H9 (cell line): ENCODE results near the gene PROX1. TPM values are rescaled to one million over a fixed set of nuclear protein-coding genes. Genes with fewer than 3 reads are reported as not detected.
A peak's percentile ranks its signal among the peaks of the same experiment; 100 is the strongest.

Source experiments
- DNase-seq: peaks from one replicate; pipeline ENCODE4 v3.0.0-alpha.2; 2017
- H2AFZ ChIP-seq: one replicate; pipeline ENCODE4 v1.6.1; 2013; ENCODE audit warnings: mild to moderate bottlenecking, low read length, control low read depth, moderate library complexity
- H2AK5ac ChIP-seq: 2 replicates; pipeline ENCODE4 v1.6.1; 2013; ENCODE audit warnings: low read length, control low read depth, mixed read lengths; ENCODE audit not compliant: insufficient read length
- H2BK120ac ChIP-seq: one replicate; pipeline ENCODE4 v1.6.1; 2013; ENCODE audit warnings: low read depth, mild to moderate bottlenecking, low read length, control low read depth, inconsistent platforms; ENCODE audit not compliant: poor library complexity, severe bottlenecking
- H2BK12ac ChIP-seq: 2 replicates; pipeline ENCODE4 v1.6.1; 2013; ENCODE audit warnings: low read length, control low read depth, mixed read lengths, low read depth; ENCODE audit not compliant: insufficient read length
- H2BK15ac ChIP-seq: 2 replicates; pipeline ENCODE4 v1.6.1; 2013; ENCODE audit warnings: low read depth, low read length, control low read depth
- H2BK20ac ChIP-seq: one replicate; pipeline ENCODE4 v1.6.1; 2013; ENCODE audit warnings: low read depth, mild to moderate bottlenecking, low read length, control low read depth, inconsistent platforms; ENCODE audit not compliant: poor library complexity, severe bottlenecking
- H2BK5ac ChIP-seq: 2 replicates; pipeline ENCODE4 v1.6.1; 2013; ENCODE audit warnings: low read length, control low read depth, mixed read lengths; ENCODE audit not compliant: insufficient read length
- H3K14ac ChIP-seq: 2 replicates; pipeline ENCODE4 v1.6.1; 2013; ENCODE audit warnings: low read length, control low read depth; ENCODE audit not compliant: insufficient read depth
- H3K18ac ChIP-seq: 2 replicates; pipeline ENCODE4 v1.6.1; 2013; ENCODE audit warnings: low read depth, mild to moderate bottlenecking, mixed read lengths, low read length, control low read depth; ENCODE audit not compliant: insufficient read length
- H3K23ac ChIP-seq: 2 replicates; pipeline ENCODE4 v1.6.1; 2013; ENCODE audit warnings: low read length, control low read depth, mixed read lengths, low read depth; ENCODE audit not compliant: insufficient read length
- H3K23me2 ChIP-seq: 2 replicates; pipeline ENCODE4 v1.6.1; 2013; ENCODE audit warnings: low read depth, mild to moderate bottlenecking, mixed read lengths, low read length, control low read depth; ENCODE audit not compliant: insufficient read length, poor library complexity, severe bottlenecking
- H3K27ac ChIP-seq: 2 replicates; pipeline ENCODE4 v1.5.1; 2013; ENCODE audit warnings: low read length, control low read depth, mixed read lengths, low read depth; ENCODE audit not compliant: insufficient read length
- H3K27me3 ChIP-seq: 2 replicates; pipeline ENCODE4 v1.6.1; 2013; ENCODE audit warnings: low read length, control low read depth, inconsistent platforms; ENCODE audit not compliant: insufficient read depth
- H3K4ac ChIP-seq: 2 replicates; pipeline ENCODE4 v1.6.1; 2013; ENCODE audit warnings: low read depth, mild to moderate bottlenecking, control low read depth, inconsistent platforms, low read length, moderate library complexity
- H3K4me1 ChIP-seq: 2 replicates; pipeline ENCODE4 v1.6.1; 2013; ENCODE audit warnings: low read length, control low read depth, inconsistent platforms; ENCODE audit not compliant: insufficient read depth
- H3K4me2 ChIP-seq: 2 replicates; pipeline ENCODE4 v1.6.1; 2013; ENCODE audit warnings: low read length, control low read depth, mixed read lengths; ENCODE audit not compliant: insufficient read length, insufficient read depth
- H3K56ac ChIP-seq: 2 replicates; pipeline ENCODE4 v1.6.1; 2013; ENCODE audit warnings: low read depth, mild to moderate bottlenecking, mixed read lengths, low read length, control low read depth; ENCODE audit not compliant: insufficient read length
- H3K79me1 ChIP-seq: 2 replicates; pipeline ENCODE4 v1.6.1; 2013; ENCODE audit warnings: low read depth, mild to moderate bottlenecking, moderate library complexity, low read length, control low read depth, inconsistent platforms; ENCODE audit not compliant: insufficient read depth, poor library complexity, severe bottlenecking
- H3K79me2 ChIP-seq: 2 replicates; pipeline ENCODE4 v1.6.1; 2013; ENCODE audit warnings: low read length, control low read depth, inconsistent platforms; ENCODE audit not compliant: insufficient read depth
- H3K9ac ChIP-seq: 2 replicates; pipeline ENCODE4 v1.6.1; 2013; ENCODE audit warnings: low read length, control low read depth, mixed read lengths; ENCODE audit not compliant: insufficient read length; ENCODE audit errors: extremely low read depth
- H3K9me3 ChIP-seq: one replicate; pipeline ENCODE4 v1.6.1; 2013; ENCODE audit warnings: low read depth, low read length, inconsistent platforms; ENCODE audit not compliant: control insufficient read depth
- H3T11ph ChIP-seq: one replicate; pipeline ENCODE4 v1.6.1; 2013; ENCODE audit warnings: mild to moderate bottlenecking, low read length, control low read depth, inconsistent platforms
- H4K20me1 ChIP-seq: one replicate; pipeline ENCODE4 v1.6.1; 2013; ENCODE audit not compliant: control insufficient read depth, insufficient read length, insufficient read depth
- H4K5ac ChIP-seq: 2 replicates; pipeline ENCODE4 v1.6.1; 2013; ENCODE audit warnings: low read depth, mild to moderate bottlenecking, mixed read lengths, low read length, control low read depth; ENCODE audit not compliant: insufficient read length
- H4K8ac ChIP-seq: replicated peaks from 2 replicates; pipeline ENCODE4 v1.6.1; 2013; ENCODE audit warnings: low read length, control low read depth, mixed read lengths, low read depth; ENCODE audit not compliant: insufficient read length
- H4K91ac ChIP-seq: 2 replicates; pipeline ENCODE4 v1.6.1; 2013; ENCODE audit warnings: low read depth, mild to moderate bottlenecking, moderate library complexity, mixed read lengths, low read length, control low read depth; ENCODE audit not compliant: insufficient read length
- H3K27ac Mint-ChIP-seq, 3 experiments: 2 replicates in 2 of 3; 3 replicates in 1 of 3; pipeline ENCODE4 v1.8.0; 2020 to 2021; ENCODE audit warnings: mixed read lengths in 3 of 3, mild to moderate bottlenecking in 1 of 3, moderate library complexity in 1 of 3
- H3K27me3 Mint-ChIP-seq: 2 replicates; pipeline ENCODE4 v1.8.0; 2021; ENCODE audit warnings: low read depth, mild to moderate bottlenecking, moderate library complexity, mixed read lengths
- H3K36me3 Mint-ChIP-seq, 3 experiments: 2 replicates in 2 of 3; 3 replicates in 1 of 3; pipeline ENCODE4 v1.8.0; 2020 to 2021; ENCODE audit warnings: low read depth in 3 of 3, mixed read lengths in 3 of 3; ENCODE audit not compliant: insufficient read depth in 1 of 3
- H3K4me1 Mint-ChIP-seq, 2 experiments: 2 replicates each; pipeline ENCODE4 v1.8.0; 2020; ENCODE audit warnings: mixed read lengths in 2 of 2
- H3K4me3 Mint-ChIP-seq, 2 experiments: 2 replicates in 1 of 2; 3 replicates in 1 of 2; pipeline ENCODE4 v1.8.0; 2020 to 2021; ENCODE audit warnings: mild to moderate bottlenecking in 2 of 2, mixed read lengths in 2 of 2, moderate library complexity in 1 of 2
- H3K9me3 Mint-ChIP-seq, 2 experiments: 2 replicates in 1 of 2; 3 replicates in 1 of 2; pipeline ENCODE4 v1.8.0; 2020; ENCODE audit warnings: mild to moderate bottlenecking in 2 of 2, mixed read lengths in 2 of 2, moderate library complexity in 1 of 2
- WGBS: extraction: QIAGEN DNeasy Blood & Tissue Kit; methylation state at CpG from one replicate; pipeline ENCODE4 v1.1.7; 2013; ENCODE audit warnings: missing lambda C conversion rate, low lambda C conversion rate, mixed read lengths; ENCODE audit not compliant: insufficient read length; ENCODE audit errors: extremely low coverage; 5-methylcytosine and 5-hydroxymethylcytosine counted together
- total RNA-seq: library from RNA; stranded (reverse); gene quantifications from 2 replicates; pipeline ENCODE4 v1.2.1, GENCODE V29; 2021
- TF ChIP-seq, protein P1 (sequence below): fragments of 200-600 bp; sonication (generic); conservative IDR thresholded peaks from 3 replicates; pipeline ENCODE4 v1.8.0; 2021; ENCODE audit warnings: antibody characterized with exemption, mild to moderate bottlenecking

The PROX1 gene
- total RNA-seq, 1 experiment from 2014 or later: 0.72 TPM

DNA sequence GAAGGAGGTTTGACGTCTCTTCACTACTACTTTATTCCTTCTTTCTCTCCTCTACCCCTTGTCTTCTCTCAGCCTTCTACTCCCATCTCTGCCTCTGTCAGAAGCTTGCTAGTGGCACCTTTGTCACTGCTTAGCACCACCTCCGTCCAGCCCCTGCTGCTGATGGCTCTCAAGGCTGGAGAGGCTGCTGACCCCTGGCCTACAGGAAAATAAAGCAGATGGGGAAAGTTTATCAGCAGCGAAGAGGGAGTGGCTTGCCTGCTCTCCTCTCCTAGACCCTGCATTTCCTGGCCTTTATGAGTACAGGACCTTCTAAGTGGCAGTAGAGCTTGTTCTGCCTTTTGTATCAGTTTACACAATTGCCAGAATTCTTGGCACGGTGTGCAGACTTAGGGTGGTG lies 27.0 kb downstream of the PROX1 start:
- WGBS: no CpG with 5 or more reads among the region's 4 CpGs
- H2BK15ac ChIP-seq: no peak overlapping the region
- no peak overlapping the region for H3K9ac ChIP-seq
- H2AK5ac ChIP-seq: no peak overlapping the region
- H3K18ac ChIP-seq: no peak overlapping the region
- no peak overlapping the region for H2BK20ac ChIP-seq
- no peaks in the 10 kb centered on the region for H3K79me1 ChIP-seq
- peak overlapping the region in 1 of 3 experiments; percentile 63; a peak in 2 of 7 replicates for H3K27ac Mint-ChIP-seq
- H3K56ac ChIP-seq: no peak overlapping the region
- H3K27me3 Mint-ChIP-seq: no peaks in the 10 kb centered on the region
- no peak overlapping the region for H4K8ac ChIP-seq
- H3K27ac ChIP-seq: no peak overlapping the region
- no peaks in the 10 kb centered on the region for H3K79me2 ChIP-seq
- peaks cover 4% of the 10 kb centered on the region; the same call in 1 of the 2 replicates for H3K4me1 ChIP-seq
- H2BK5ac ChIP-seq: no peak overlapping the region
- no peak overlapping the region for H3T11ph ChIP-seq
- H3K4me1 Mint-ChIP-seq: peaks cover 24 to 34% of the 10 kb centered on the region in 2 experiments
- TF ChIP-seq, protein P1, sequence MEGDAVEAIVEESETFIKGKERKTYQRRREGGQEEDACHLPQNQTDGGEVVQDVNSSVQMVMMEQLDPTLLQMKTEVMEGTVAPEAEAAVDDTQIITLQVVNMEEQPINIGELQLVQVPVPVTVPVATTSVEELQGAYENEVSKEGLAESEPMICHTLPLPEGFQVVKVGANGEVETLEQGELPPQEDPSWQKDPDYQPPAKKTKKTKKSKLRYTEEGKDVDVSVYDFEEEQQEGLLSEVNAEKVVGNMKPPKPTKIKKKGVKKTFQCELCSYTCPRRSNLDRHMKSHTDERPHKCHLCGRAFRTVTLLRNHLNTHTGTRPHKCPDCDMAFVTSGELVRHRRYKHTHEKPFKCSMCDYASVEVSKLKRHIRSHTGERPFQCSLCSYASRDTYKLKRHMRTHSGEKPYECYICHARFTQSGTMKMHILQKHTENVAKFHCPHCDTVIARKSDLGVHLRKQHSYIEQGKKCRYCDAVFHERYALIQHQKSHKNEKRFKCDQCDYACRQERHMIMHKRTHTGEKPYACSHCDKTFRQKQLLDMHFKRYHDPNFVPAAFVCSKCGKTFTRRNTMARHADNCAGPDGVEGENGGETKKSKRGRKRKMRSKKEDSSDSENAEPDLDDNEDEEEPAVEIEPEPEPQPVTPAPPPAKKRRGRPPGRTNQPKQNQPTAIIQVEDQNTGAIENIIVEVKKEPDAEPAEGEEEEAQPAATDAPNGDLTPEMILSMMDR: no peak
- H3K4me2 ChIP-seq: no peak overlapping the region
- H4K91ac ChIP-seq: no peak overlapping the region
- H2BK120ac ChIP-seq: no peak overlapping the region
- H3K14ac ChIP-seq: no peak overlapping the region
- H3K23me2 ChIP-seq: no peaks in the 10 kb centered on the region
- H4K20me1 ChIP-seq: no peaks in the 10 kb centered on the region
- H3K36me3 Mint-ChIP-seq: no peaks in the 10 kb centered on the region
- H3K9me3 ChIP-seq: no peaks in the 10 kb centered on the region
- no peak overlapping the region for H2AFZ ChIP-seq
- no peak for DNase-seq
- H3K9me3 Mint-ChIP-seq: no peaks in the 10 kb centered on the region
- no peak overlapping the region for H3K23ac ChIP-seq
- H3K27me3 ChIP-seq: no peaks in the 10 kb centered on the region
- no peak overlapping the region for H3K4ac ChIP-seq
- H2BK12ac ChIP-seq: no peak overlapping the region
- no peak overlapping the region for H4K5ac ChIP-seq
- no peak overlapping the region for H3K4me3 Mint-ChIP-seq
